Measurements from ENCODE around the gene LEAP2.

Gene LEAP2

DNA sequence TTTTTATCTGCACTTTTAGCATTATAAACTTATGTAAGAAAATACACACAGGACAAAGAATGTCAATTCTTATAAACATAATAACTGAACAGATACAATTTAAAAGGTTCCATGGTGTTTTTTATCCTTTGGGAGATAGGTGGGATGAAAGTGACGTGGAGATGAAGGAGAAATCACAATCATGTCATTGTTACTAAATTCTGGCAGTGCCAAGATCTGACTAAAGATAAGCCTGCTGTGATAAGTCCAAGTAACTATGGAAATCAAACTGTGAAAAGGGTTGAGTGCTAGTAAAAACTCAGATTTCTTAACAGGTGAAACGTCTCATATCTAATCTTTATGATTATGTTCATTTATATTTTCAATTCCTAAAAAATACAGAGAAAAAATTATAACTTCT is 11.1 kb downstream of the LEAP2 start:
- no peak for DNase-seq

DNA sequence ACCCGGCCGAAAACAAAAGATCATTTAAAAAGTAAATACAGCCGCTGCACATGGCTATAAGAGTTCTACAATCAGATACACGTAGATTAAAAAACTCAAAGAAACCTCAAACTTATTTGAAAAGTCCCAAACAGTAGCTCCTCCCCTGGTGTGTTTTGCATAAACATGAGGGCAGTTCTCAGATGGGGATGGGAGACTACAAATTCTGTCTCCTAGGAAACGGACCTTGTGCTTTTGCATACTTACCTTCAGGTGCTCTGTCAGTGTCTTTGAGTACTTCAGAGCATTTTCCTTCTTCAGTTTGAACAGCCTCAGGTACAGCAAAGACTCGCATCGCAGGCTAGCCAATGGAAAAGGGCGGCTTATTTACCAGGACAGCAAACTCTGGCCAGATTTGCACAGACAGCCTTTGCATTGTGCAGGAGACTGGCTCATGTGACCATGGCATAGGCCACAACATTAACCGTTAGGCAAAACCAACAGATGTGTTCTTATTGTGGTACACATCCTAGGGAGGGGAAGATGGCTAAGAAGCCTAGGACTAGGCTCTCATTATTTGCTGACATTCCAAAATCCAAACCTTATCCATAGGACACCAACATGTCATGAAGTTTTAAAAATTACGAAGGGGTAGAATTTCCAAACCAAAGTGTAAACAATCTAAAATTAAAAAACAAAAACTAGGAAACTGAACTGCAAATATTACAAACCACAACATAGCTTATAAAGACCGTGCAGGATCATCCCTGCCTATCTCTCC is 12.8 kb downstream of the LEAP2 start:
- no peak for DNase-seq

DNA sequence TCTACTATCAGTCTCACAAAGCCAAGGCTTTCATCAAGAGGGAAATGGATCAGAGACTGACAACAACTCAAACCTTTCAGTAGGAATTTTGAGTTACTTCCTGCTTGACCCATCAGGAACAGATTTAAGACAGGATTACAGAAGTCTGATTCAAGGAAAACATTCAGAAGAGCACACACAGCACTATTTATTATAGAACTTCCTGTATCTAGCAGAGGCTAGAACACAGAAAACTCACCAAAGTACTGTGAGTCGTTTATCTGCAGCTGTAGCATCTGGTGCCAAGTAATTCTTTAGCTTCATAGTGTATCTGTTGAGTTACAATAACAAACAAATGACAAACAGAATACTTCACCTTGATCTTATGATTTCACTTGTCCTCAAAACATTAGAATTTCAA is 13.8 kb downstream of the LEAP2 start:
- no peak for DNase-seq

DNA sequence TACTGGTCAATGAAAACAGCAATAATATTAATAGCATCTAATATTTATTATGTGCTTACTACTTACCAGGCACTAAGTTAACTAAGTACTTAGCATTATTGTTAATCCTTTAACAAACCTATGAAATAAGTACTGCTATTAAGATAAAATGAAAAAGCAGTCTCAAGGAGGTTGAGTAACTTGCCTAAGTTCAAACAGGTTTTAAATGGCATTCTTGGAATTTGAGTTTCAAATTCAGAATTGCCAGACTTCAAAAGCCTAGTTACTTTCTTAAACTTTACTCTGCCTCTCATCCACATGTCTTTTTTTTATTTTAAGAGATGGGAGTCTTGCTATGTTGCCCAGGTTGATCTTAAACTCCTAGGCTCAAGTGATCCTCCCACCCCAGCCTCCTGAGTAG is 16.0 kb downstream of the LEAP2 start:
- DNase-seq, result no peak

- DNase-seq, result no peak
Observed at GRCh38 chr5:132890817-132891216, 17.3 kb downstream of the LEAP2 start.

- DNase-seq, result no peak
Observed at GRCh38 chr5:132895719-132896305, 22.3 kb downstream of the LEAP2 start.

DNA sequence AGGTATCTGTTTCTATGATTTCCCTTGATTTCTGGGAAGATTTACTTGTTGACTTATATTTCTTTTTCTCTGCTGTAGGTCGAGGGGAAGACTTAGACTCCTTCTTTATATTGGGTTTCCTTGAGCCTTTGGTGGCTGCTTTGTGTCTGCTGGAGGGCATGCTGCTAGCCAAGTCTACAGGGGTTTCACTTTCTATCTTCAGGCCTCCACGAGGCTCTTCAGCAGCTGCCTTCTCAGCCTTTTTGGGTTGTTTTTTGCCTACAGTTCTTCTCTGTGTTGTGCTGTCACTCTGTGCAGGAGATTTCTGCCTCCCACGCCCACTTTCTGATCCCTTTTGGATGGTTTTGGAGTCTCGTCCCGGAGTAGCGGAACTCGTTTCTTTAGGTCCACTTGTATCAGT is 23.2 kb downstream of the LEAP2 start:
- no peak for DNase-seq

- no peak for DNase-seq
Observed at GRCh38 chr5:132898094-132898493, 24.6 kb downstream of the LEAP2 start.

DNA sequence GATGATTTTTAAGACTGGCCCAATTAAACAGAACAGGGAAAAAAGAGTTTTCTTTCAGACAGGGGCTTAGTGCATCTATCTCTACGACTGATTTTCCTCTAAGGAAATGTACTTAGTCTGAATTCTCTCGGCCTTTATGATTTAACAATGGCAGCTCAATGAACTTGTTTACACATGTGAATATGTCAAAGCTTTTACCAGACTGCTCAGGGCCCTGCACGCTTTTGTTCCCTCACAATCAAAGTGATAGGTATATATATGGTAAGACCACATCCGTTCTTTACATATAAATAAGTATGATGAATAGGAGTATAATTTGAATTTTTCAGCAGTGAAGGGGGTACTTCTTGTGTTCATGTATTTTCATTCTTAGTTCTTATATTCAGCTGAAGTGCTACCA is 27.6 kb downstream of the LEAP2 start:
- DNase-seq, result no peak

GRCh38 chr5:132901730-132902129 is 28.3 kb downstream of the LEAP2 start:
- no peak for DNase-seq

- no peak for DNase-seq
Observed at GRCh38 chr5:132905938-132906337, 32.5 kb downstream of the LEAP2 start.

DNA sequence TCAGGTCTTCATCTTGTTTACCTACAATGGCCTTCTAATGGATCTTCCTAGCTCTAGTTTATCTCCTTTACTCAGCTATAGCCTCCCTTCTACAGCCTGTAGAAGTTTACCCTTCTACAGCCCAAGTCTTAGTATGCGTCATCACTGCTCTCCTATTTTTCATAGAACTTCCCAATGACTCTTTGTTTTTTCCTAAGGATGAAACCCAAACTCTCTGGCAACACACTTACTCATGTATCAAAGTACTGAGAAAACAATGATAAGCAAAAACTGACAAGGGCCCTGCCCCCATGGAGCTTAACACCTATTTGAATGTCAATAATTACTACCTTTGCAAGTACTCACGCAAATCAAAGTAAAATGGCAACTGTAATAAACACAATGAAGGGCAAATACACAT is 33.7 kb downstream of the LEAP2 start:
- DNase-seq, result no peak

DNA sequence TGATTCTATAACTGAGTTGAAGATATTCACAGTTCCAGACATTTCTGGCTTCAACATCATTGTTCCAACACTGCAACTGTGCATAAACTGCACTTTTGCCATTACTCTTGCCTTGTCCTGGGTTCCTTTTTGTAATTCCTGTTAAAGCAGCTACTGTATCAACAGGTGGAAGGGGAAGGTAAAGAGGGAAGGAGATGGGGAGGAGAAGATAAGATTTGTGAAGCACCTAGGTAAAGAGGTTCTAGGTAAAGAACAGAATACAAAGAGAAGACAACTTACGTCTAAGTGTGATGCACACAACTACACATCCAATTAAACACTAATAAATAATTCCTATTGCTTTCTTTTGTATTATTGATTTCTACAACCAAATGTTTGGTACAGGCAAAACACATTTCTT is 36.2 kb downstream of the LEAP2 start:
- DNase-seq, result no peak

- no peak for DNase-seq
Observed at GRCh38 chr5:132915681-132916080, 42.2 kb downstream of the LEAP2 start.

DNA sequence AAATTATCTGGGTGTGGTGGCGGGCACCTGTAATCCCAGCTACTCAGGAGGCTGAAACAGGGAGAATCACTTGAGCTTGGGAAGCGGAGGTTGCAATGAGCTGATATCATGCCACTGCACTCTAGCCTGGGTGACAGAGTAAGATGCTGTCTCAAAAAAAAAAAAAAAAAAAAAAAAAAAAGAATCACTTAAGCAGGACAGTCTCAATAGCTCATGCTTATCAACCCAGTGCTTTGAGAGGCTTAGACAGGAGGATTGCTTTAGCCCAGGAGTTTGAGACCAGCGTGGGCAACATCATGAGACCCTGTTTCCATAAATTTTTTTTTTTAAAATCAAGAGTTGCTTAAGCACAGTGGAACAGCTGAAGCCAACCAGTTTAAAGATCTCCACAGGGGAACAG is 42.6 kb downstream of the LEAP2 start:
- no peak for DNase-seq

Measured in hematopoietic multipotent progenitor cell treated with erythropoietin and hydrocortisone succinate and interleukin-3 and kit ligand, for 8 days (in vitro differentiated cells).